DND-41 (cell line): Measurements from ENCODE around the gene SERPINA5.

Experiments
- CTCF ChIP-seq: IDR thresholded peaks from 2 replicates; pipeline ENCODE4 v1.5.1; 2012; ENCODE audit warnings: borderline replicate concordance, low read length, moderate library complexity, mild to moderate bottlenecking; ENCODE audit not compliant: poor library complexity, severe bottlenecking; ENCODE audit errors: extremely low read depth
- EZH2 ChIP-seq: IDR thresholded peaks from 3 replicates; pipeline ENCODE4 v1.6.1; 2012; ENCODE audit warnings: borderline replicate concordance, low read depth, mild to moderate bottlenecking, moderate library complexity, low read length, inconsistent platforms; ENCODE audit not compliant: severe bottlenecking

GRCh38 chr14:94538070-94538740 is 43.0 kb upstream of the SERPINA5 start:
- no peak for TF ChIP-seq CTCF
- TF ChIP-seq EZH2 = no peak
